ENCODE data around the gene ESR1. TPM values are rescaled to one million over a fixed set of nuclear protein-coding genes. Genes with fewer than 3 reads are reported as not detected.

ESR1 gene
- total and polyA plus RNA-seq, 2 donors (not counting 1 experiment from before 2014, with no cell fraction given) = 0.06 to 0.50 TPM

GRCh38 chr6:151869787-151870186, 62.3 kb downstream of the ESR1 start:
- Histone ChIP-seq H3K4me3 (replicated peaks in 1 of 4; ENCODE audit: control extremely low read depth in 1 of 4, insufficient read depth in 1 of 4, low read depth in 3 of 4, low read length in 4 of 4) (no peak overlapping the region), H4K20me1 (ENCODE audit: control insufficient read depth, extremely low read depth, insufficient read depth, low read length) (no peaks in the 10 kb centered on the region), H2AFZ (ENCODE audit: low read length) (no peak overlapping the region), H3K36me3 (ENCODE audit: control insufficient read depth, insufficient read depth, low read length) (no peaks in the 10 kb centered on the region), H3K27ac (ENCODE audit: insufficient read depth, low read length) (no peak overlapping the region), H3K27me3 (ENCODE audit: control insufficient read depth, insufficient read depth, low read length) (no peaks in the 10 kb centered on the region), H3K9me3 (ENCODE audit: control insufficient read depth, insufficient read depth, low read depth, low read length) (no peaks in the 10 kb centered on the region), H3K79me2 (ENCODE audit: control insufficient read depth, insufficient read depth, low read length) (no peaks in the 10 kb centered on the region), H3K9ac (ENCODE audit: insufficient read depth, low read length) (no peak overlapping the region), H3K4me1 (ENCODE audit: control insufficient read depth, extremely low read depth, insufficient read depth, low read length) (no peaks in the 10 kb centered on the region), H3K4me2 (ENCODE audit: extremely low read depth, insufficient read depth, low read length) (no peak overlapping the region)
- no peak for DNase-seq (ENCODE audit: low read depth in 2 of 2)
- TF ChIP-seq CTCF (conservative IDR thresholded peaks at IDR 0.05 in 1 of 2, IDR thresholded peaks at IDR 0.05 in 1 of 2; ENCODE audit: low read depth in 1 of 2, low read length in 2 of 2) (no peak), EZH2 (IDR thresholded peaks at IDR 0.05; ENCODE audit: low read length, missing control alignments) (no peak)

GRCh38 chr6:151870375-151870774, 62.9 kb downstream of the ESR1 start:
- no peak overlapping the region for H3K9ac ChIP-seq (ENCODE audit: insufficient read depth, low read length)

GRCh38 chr6:151875524-151875923, 68.0 kb downstream of the ESR1 start:
- H3K4me3 ChIP-seq (replicated peaks in 1 of 4; ENCODE audit: control extremely low read depth in 1 of 4, insufficient read depth in 1 of 4, low read depth in 3 of 4, low read length in 4 of 4) = no peak overlapping the region
- no peaks in the 10 kb centered on the region for H4K20me1 ChIP-seq (ENCODE audit: control insufficient read depth, extremely low read depth, insufficient read depth, low read length)

More at GRCh38 chr6:151870375-151870774, 62.9 kb downstream of the ESR1 start:
- Histone ChIP-seq H2AFZ (ENCODE audit: low read length) (no peak overlapping the region), H3K4me3 (replicated peaks in 1 of 4; ENCODE audit: control extremely low read depth in 1 of 4, insufficient read depth in 1 of 4, low read depth in 3 of 4, low read length in 4 of 4) (no peak overlapping the region), H3K4me1 (ENCODE audit: control insufficient read depth, extremely low read depth, insufficient read depth, low read length) (no peaks in the 10 kb centered on the region), H3K27ac (ENCODE audit: insufficient read depth, low read length) (no peak overlapping the region), H3K36me3 (ENCODE audit: control insufficient read depth, insufficient read depth, low read length) (no peaks in the 10 kb centered on the region), H3K4me2 (ENCODE audit: extremely low read depth, insufficient read depth, low read length) (no peak overlapping the region), H3K79me2 (ENCODE audit: control insufficient read depth, insufficient read depth, low read length) (no peaks in the 10 kb centered on the region), H3K27me3 (ENCODE audit: control insufficient read depth, insufficient read depth, low read length) (no peaks in the 10 kb centered on the region), H3K9me3 (ENCODE audit: control insufficient read depth, insufficient read depth, low read depth, low read length) (no peaks in the 10 kb centered on the region), H4K20me1 (ENCODE audit: control insufficient read depth, extremely low read depth, insufficient read depth, low read length) (no peaks in the 10 kb centered on the region)
- DNase-seq (ENCODE audit: low read depth in 2 of 2) = no peak
- TF ChIP-seq EZH2 (IDR thresholded peaks at IDR 0.05; ENCODE audit: low read length, missing control alignments) (no peak), CTCF (conservative IDR thresholded peaks at IDR 0.05 in 1 of 2, IDR thresholded peaks at IDR 0.05 in 1 of 2; ENCODE audit: low read depth in 1 of 2, low read length in 2 of 2) (no peak)

More at GRCh38 chr6:151875524-151875923, 68.0 kb downstream of the ESR1 start:
- H2AFZ ChIP-seq (ENCODE audit: low read length) = no peak overlapping the region
- no peak overlapping the region for H3K4me2 ChIP-seq (ENCODE audit: extremely low read depth, insufficient read depth, low read length)
- no peak overlapping the region for H3K27ac ChIP-seq (ENCODE audit: insufficient read depth, low read length)
- no peak for DNase-seq (ENCODE audit: low read depth in 2 of 2)
- H3K36me3 ChIP-seq (ENCODE audit: control insufficient read depth, insufficient read depth, low read length) = no peaks in the 10 kb centered on the region
- no peaks in the 10 kb centered on the region for H3K27me3 ChIP-seq (ENCODE audit: control insufficient read depth, insufficient read depth, low read length)
- no peaks in the 10 kb centered on the region for H3K79me2 ChIP-seq (ENCODE audit: control insufficient read depth, insufficient read depth, low read length)
- no peak overlapping the region for H3K9ac ChIP-seq (ENCODE audit: insufficient read depth, low read length)
- no peaks in the 10 kb centered on the region for H3K4me1 ChIP-seq (ENCODE audit: control insufficient read depth, extremely low read depth, insufficient read depth, low read length)
- TF ChIP-seq CTCF (conservative IDR thresholded peaks at IDR 0.05 in 1 of 2, IDR thresholded peaks at IDR 0.05 in 1 of 2; ENCODE audit: low read depth in 1 of 2, low read length in 2 of 2) = no peak
- TF ChIP-seq EZH2 (IDR thresholded peaks at IDR 0.05; ENCODE audit: low read length, missing control alignments) = no peak
- H3K9me3 ChIP-seq (ENCODE audit: control insufficient read depth, insufficient read depth, low read depth, low read length) = no peaks in the 10 kb centered on the region

Data from fibroblast of lung (primary cell).